DND-41 (cell line): ENCODE data around the gene RBM20.
"Not testable (repeated sequence)": the region's sequence is repeated elsewhere in the genome, so short reads cannot be mapped to it uniquely, and the experiment has no call there.

ENCODE experiments used
- ATAC-seq: fragments of 200-7000 bp; cut with Tn5 transposase; 3 replicates; pipeline ENCODE4 v1.9.1; 2021; ENCODE audit warnings: low read depth; ENCODE audit not compliant: insufficient read depth
- DNase-seq: peaks from one replicate; pipeline ENCODE4 v3.0.0-alpha.2; 2020
- H2AFZ ChIP-seq: 2 replicates; pipeline ENCODE4 v1.6.0; 2012; ENCODE audit warnings: low read depth, low read length
- H3K27ac ChIP-seq: 2 replicates; pipeline ENCODE4 v1.5.1; 2012; ENCODE audit warnings: low read length, inconsistent platforms
- H3K27me3 ChIP-seq: fragments of 200-600 bp; sonication (generic); 2 replicates; pipeline ENCODE4 v1.6.0; 2012; ENCODE audit warnings: low read length, mild to moderate bottlenecking, inconsistent platforms; ENCODE audit not compliant: insufficient read depth, poor library complexity
- H3K36me3 ChIP-seq: 2 replicates; pipeline ENCODE4 v1.5.1; 2012; ENCODE audit warnings: low read length, inconsistent platforms; ENCODE audit not compliant: insufficient read depth
- H3K4me1 ChIP-seq: 2 replicates; pipeline ENCODE4 v1.5.1; 2012; ENCODE audit warnings: mild to moderate bottlenecking, low read length; ENCODE audit not compliant: insufficient read depth
- H3K4me2 ChIP-seq: 2 replicates; pipeline ENCODE4 v1.6.0; 2012; ENCODE audit warnings: mild to moderate bottlenecking, moderate library complexity, low read length, inconsistent platforms; ENCODE audit not compliant: insufficient read depth
- H3K4me3 ChIP-seq, 2 experiments: fragments of 200-600 bp in 1 of 2; shearing (Covaris generic) in 1 of 2; 2 replicates each; pipeline ENCODE4 v1.5.1; 2012 to 2016; ENCODE audit warnings: inconsistent platforms in 2 of 2, low read length in 2 of 2, mild to moderate bottlenecking in 2 of 2, low read depth in 1 of 2, moderate library complexity in 1 of 2
- H3K79me2 ChIP-seq: 2 replicates; pipeline ENCODE4 v1.6.0; 2012; ENCODE audit warnings: low read length, inconsistent platforms; ENCODE audit not compliant: insufficient read depth
- H3K9ac ChIP-seq: 2 replicates; pipeline ENCODE4 v1.6.0; 2012; ENCODE audit warnings: low read depth, mild to moderate bottlenecking, inconsistent platforms, low read length, moderate library complexity
- H3K9me3 ChIP-seq: 2 replicates; pipeline ENCODE4 v1.5.1; 2012; ENCODE audit warnings: low read length, moderate library complexity, mild to moderate bottlenecking, inconsistent platforms; ENCODE audit not compliant: insufficient read depth, severe bottlenecking
- H4K20me1 ChIP-seq: 2 replicates; pipeline ENCODE4 v1.6.0; 2012; ENCODE audit warnings: low read length; ENCODE audit not compliant: insufficient read depth
- EZH2 ChIP-seq: IDR thresholded peaks from 3 replicates; pipeline ENCODE4 v1.6.1; 2012; ENCODE audit warnings: borderline replicate concordance, low read depth, mild to moderate bottlenecking, moderate library complexity, low read length, inconsistent platforms; ENCODE audit not compliant: severe bottlenecking
- TF ChIP-seq, protein P1 (sequence below): IDR thresholded peaks from 2 replicates; pipeline ENCODE4 v1.5.1; 2012; ENCODE audit warnings: borderline replicate concordance, low read length, moderate library complexity, mild to moderate bottlenecking; ENCODE audit not compliant: poor library complexity, severe bottlenecking; ENCODE audit errors: extremely low read depth

RBM20 gene

DNA sequence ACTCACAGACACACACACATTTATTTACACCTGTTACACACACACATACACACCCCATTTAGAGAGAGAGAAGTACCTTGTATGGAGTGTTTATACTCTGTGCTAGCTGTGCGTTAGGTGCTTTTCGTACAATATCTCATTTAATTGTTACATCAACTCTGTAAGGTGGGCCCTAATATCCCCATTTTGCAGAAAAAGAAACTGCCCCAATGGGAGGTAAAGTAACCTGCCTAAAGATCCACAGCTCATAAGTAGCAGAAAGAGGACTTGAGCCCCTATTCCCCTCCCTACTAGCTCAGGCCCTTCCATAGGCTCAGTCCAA is 23.8 kb upstream of the RBM20 start:
- Histone ChIP-seq H3K4me3 (no peak overlapping the region), H2AFZ (no peak overlapping the region), H3K9ac (no peak overlapping the region), H3K27me3 (peaks cover 1% of the 10 kb centered on the region), H3K79me2 (no peaks in the 10 kb centered on the region), H3K9me3 (no peaks in the 10 kb centered on the region), H3K27ac (no peak overlapping the region), H3K36me3 (no peaks in the 10 kb centered on the region), H4K20me1 (no peaks in the 10 kb centered on the region), H3K4me1 (no peaks in the 10 kb centered on the region), H3K4me2 (no peak overlapping the region)
- ATAC-seq (no peak), DNase-seq (no peak)
- TF ChIP-seq, protein P1, sequence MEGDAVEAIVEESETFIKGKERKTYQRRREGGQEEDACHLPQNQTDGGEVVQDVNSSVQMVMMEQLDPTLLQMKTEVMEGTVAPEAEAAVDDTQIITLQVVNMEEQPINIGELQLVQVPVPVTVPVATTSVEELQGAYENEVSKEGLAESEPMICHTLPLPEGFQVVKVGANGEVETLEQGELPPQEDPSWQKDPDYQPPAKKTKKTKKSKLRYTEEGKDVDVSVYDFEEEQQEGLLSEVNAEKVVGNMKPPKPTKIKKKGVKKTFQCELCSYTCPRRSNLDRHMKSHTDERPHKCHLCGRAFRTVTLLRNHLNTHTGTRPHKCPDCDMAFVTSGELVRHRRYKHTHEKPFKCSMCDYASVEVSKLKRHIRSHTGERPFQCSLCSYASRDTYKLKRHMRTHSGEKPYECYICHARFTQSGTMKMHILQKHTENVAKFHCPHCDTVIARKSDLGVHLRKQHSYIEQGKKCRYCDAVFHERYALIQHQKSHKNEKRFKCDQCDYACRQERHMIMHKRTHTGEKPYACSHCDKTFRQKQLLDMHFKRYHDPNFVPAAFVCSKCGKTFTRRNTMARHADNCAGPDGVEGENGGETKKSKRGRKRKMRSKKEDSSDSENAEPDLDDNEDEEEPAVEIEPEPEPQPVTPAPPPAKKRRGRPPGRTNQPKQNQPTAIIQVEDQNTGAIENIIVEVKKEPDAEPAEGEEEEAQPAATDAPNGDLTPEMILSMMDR = no peak
- no peak for TF ChIP-seq EZH2

- H3K4me2 ChIP-seq, H3K4me3 ChIP-seq, H3K4me1 ChIP-seq, H3K9ac ChIP-seq, H4K20me1 ChIP-seq, H3K79me2 ChIP-seq, H3K9me3 ChIP-seq, H3K27me3 ChIP-seq, DNase-seq, H3K36me3 ChIP-seq, ATAC-seq, H3K27ac ChIP-seq, H2AFZ ChIP-seq: not testable (repeated sequence)
Observed at GRCh38 chr10:110623316-110623715, 20.8 kb upstream of the RBM20 start.

DNA sequence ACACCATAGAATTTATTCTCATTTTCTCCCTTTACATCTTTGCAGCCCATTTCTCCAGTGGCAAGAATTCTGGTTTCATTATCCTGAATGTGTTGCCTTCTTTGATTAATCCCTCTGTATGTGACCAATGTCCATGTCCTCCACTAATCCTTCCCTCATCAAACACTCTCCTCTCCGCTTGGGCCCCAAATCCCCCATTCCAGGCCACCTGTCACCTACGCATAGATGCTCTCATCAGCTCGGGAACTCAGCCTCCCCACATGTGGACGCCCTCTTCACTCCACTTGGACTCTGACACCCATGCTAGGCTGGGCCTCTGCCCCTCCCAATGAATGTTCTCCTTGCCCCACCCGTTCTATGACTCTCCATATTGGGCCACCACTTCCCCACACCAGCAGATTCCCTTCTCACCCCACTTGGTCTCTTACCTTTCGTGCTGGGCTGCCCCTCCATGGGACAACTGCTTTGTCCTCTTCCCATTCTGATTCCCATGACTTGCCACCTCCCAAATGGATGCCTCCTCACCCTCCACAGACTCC is 18.7 kb upstream of the RBM20 start:
- H3K27me3 ChIP-seq = peaks cover 9% of the 10 kb centered on the region
- no peak overlapping the region for H3K9ac ChIP-seq
- H3K27ac ChIP-seq = no peak overlapping the region
- H3K4me2 ChIP-seq = no peak overlapping the region
- TF ChIP-seq, protein P1 = no peak
- TF ChIP-seq EZH2 = no peak
- DNase-seq (no peak), ATAC-seq (no peak)
- no peaks in the 10 kb centered on the region for H3K4me1 ChIP-seq
- H4K20me1 ChIP-seq = no peaks in the 10 kb centered on the region
- no peaks in the 10 kb centered on the region for H3K79me2 ChIP-seq
- no peaks in the 10 kb centered on the region for H3K9me3 ChIP-seq
- H3K4me3 ChIP-seq = no peak overlapping the region
- H2AFZ ChIP-seq = no peak overlapping the region
- no peaks in the 10 kb centered on the region for H3K36me3 ChIP-seq

GRCh38 chr10:110625951-110626855 is 17.9 kb upstream of the RBM20 start:
- no peaks in the 10 kb centered on the region for H3K36me3 ChIP-seq
- DNase-seq (no peak), ATAC-seq (no peak)
- no peak overlapping the region for H3K4me3 ChIP-seq
- H4K20me1 ChIP-seq = no peaks in the 10 kb centered on the region
- peaks cover 9% of the 10 kb centered on the region for H3K27me3 ChIP-seq
- H3K9me3 ChIP-seq = no peaks in the 10 kb centered on the region
- H3K9ac ChIP-seq = no peak overlapping the region
- H3K4me2 ChIP-seq = no peak overlapping the region
- no peaks in the 10 kb centered on the region for H3K79me2 ChIP-seq
- H3K27ac ChIP-seq = no peak overlapping the region
- TF ChIP-seq, protein P1 = no peak
- no peak for TF ChIP-seq EZH2
- no peaks in the 10 kb centered on the region for H3K4me1 ChIP-seq
- H2AFZ ChIP-seq = no peak overlapping the region
